ENCODE measurements around the gene HMGCS2. TPM values are rescaled to one million over a fixed set of nuclear protein-coding genes. Genes with fewer than 3 reads are reported as not detected.

The HMGCS2 gene
- total and polyA plus RNA-seq, 2 experiments from 2014 or later = not detected

DNA sequence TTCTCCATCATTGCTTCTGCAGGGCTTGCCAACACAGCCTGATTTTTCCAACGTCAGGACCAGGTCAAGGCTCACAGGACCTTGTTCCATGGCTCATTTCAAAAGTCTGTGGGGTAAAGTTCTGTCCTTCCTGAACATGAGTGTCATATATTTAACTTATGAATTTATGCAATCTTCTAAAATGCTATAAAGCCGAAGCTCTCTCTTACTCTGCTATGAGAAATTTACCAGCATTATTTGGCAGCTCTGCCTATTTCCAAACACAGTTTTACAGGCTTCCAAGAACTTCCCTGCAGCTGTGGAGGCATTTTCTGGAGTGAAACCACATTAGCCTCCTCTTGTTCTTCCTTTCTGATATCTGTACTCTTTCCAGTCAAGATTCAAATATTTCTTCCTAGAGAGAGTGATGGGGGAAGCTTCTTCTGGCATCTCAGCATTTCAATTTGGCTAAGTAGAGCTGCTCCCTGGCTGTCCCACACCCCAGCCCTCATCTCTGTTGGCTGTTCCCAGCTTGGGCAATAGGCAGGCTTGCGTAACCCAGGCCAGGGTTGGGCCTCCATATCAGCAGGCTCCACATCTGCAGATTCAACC is 15.6 kb upstream of the HMGCS2 start:
- no peak overlapping the region for H3K27ac ChIP-seq
- H3K9ac ChIP-seq = no peak overlapping the region
- in situ Hi-C loops (cut with MboI) = no loop called here
- peak; percentile 62 for DNase-seq
- H3F3A ChIP-seq (ENCODE audit: insufficient read depth) = peaks cover 16% of the 10 kb centered on the region; the same call in 1 of the 2 replicates
- H3K79me2 ChIP-seq (ENCODE audit: insufficient read depth) = no peaks in the 10 kb centered on the region
- peaks cover 21% of the 10 kb centered on the region for H3K4me1 ChIP-seq (ENCODE audit: insufficient read depth)
- no peak overlapping the region for H3K4me3 ChIP-seq
- H3K9me3 ChIP-seq (ENCODE audit: low read depth) = no peaks in the 10 kb centered on the region
- H3K36me3 ChIP-seq (ENCODE audit: low read depth) = no peaks in the 10 kb centered on the region
- H3K9me2 ChIP-seq (ENCODE audit: insufficient read depth) = no peaks in the 10 kb centered on the region
- H4K20me1 ChIP-seq (ENCODE audit: insufficient read depth) = no peaks in the 10 kb centered on the region
- WGBS, 2 experiments (ENCODE audit: low coverage in 1 of 2, low lambda C conversion rate in 2 of 2, missing lambda C conversion rate in 2 of 2) = 25 to 37% methylated on average over 3 of the region's 3 CpGs
- no peaks in the 10 kb centered on the region for H3K27me3 ChIP-seq (replicated peaks; ENCODE audit: insufficient read depth)
- TF ChIP-seq EZH2 (IDR thresholded peaks at IDR 0.05; ENCODE audit: insufficient read depth, poor library complexity, severe bottlenecking) = no peak
- TF ChIP-seq EZH2phosphoT487 (IDR thresholded peaks at IDR 0.05; ENCODE audit: insufficient read depth, low read depth) = no peak
- H3K4me2 ChIP-seq (ENCODE audit: unreplicated experiment) = no peak overlapping the region
- no peak overlapping the region for H2AFZ ChIP-seq

DNA sequence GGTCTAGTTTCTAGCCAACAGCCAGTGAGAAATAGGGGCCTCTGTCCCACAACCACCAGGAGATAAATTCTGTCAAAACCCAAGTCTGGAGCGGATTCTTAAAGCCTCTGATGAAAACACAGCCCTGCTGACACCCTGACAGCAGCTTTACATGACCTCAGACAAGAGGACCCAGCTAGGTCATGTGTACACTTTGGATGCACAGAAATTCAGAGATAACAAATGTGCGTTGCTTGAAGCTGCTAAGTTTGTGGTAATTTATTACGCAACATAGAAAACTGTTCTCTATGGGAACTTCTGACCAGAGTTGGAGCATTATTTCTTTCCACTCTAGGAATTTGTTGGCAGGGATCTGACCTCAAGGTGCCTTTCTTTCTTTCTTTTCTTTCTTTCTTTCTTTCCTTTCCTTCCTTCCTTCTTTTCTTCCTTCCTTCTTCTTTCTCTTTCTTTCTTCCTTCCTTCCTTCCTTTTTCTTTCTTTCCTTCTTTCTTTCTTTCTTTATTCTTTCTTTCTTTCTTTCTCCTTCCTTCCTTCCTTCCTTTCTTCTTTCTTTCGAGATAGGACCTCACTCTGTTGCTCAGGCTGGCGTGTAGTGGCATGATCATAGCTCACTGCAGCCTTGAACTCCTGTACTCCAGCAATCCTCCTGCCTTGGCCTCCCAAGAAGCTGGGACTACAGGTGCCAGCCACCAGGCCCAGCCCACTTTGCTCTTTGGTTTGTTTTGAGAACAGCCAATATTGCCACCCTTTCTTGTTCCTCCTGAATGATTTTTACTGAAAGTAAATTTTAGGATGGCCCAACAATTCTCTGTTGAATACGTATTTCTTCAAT is 14.9 kb upstream of the HMGCS2 start:
- 78 to 82% methylated on average over 6 of the region's 6 CpGs for WGBS, 2 experiments (ENCODE audit: low coverage in 1 of 2, low lambda C conversion rate in 2 of 2, missing lambda C conversion rate in 2 of 2)
- H3K79me2 ChIP-seq (ENCODE audit: insufficient read depth) = no peaks in the 10 kb centered on the region
- in situ Hi-C loops (cut with MboI) = no loop called here
- no peaks in the 10 kb centered on the region for H4K20me1 ChIP-seq (ENCODE audit: insufficient read depth)
- H2AFZ ChIP-seq = no peak overlapping the region
- H3K9me2 ChIP-seq (ENCODE audit: insufficient read depth) = no peaks in the 10 kb centered on the region
- TF ChIP-seq EZH2phosphoT487 (IDR thresholded peaks at IDR 0.05; ENCODE audit: insufficient read depth, low read depth) (no peak), EZH2 (IDR thresholded peaks at IDR 0.05; ENCODE audit: insufficient read depth, poor library complexity, severe bottlenecking) (no peak)
- no peak overlapping the region for H3K4me3 ChIP-seq
- peaks cover 20% of the 10 kb centered on the region; the same call in 1 of the 2 replicates for H3F3A ChIP-seq (ENCODE audit: insufficient read depth)
- H3K27me3 ChIP-seq (replicated peaks; ENCODE audit: insufficient read depth) = no peaks in the 10 kb centered on the region
- H3K4me2 ChIP-seq (ENCODE audit: unreplicated experiment) = no peak overlapping the region
- no peaks in the 10 kb centered on the region for H3K9me3 ChIP-seq (ENCODE audit: low read depth)
- H3K9ac ChIP-seq = no peak overlapping the region
- H3K4me1 ChIP-seq (ENCODE audit: insufficient read depth) = peaks cover 23% of the 10 kb centered on the region
- H3K27ac ChIP-seq = no peak overlapping the region
- no peaks in the 10 kb centered on the region for H3K36me3 ChIP-seq (ENCODE audit: low read depth)
- DNase-seq = peak; percentile 11

DNA sequence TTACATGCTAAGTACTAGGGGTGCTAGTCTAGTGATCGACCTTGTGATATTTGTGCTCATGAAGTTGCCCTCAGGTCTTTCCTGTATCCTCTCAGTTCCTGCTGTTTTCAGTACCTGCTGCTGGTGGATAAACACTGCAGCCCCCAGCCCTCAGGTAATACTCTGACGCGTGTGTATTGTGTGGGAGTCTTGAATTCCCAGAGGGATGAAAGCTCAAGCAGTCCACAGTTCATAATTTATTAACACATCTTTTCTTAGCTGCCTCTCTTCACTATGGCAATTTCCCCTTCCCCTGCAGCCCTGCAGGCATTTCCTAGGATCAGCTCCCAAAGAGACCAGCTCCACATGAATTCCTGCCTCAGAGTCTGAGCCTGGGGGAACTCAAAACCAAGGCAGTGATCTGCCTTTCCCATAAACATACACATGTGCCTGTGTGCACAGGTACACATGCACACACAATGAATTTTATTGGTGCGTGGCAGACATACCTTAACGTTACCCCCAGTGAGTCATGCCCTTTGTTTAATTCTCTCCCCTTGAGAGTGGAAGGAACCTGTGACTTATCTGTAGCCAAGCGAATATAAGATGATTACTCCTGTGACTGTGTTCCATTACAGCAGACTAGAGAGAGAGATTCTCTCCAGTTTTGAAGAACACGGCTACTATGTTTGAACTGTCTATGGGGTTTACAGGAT is 14.1 kb upstream of the HMGCS2 start:
- Histone ChIP-seq H3K27me3 (replicated peaks; ENCODE audit: insufficient read depth) (no peaks in the 10 kb centered on the region), H3F3A (ENCODE audit: insufficient read depth) (peaks cover 20% of the 10 kb centered on the region; the same call in 1 of the 2 replicates), H4K20me1 (ENCODE audit: insufficient read depth) (no peaks in the 10 kb centered on the region), H3K4me1 (ENCODE audit: insufficient read depth) (peaks cover 17% of the 10 kb centered on the region; the same call in 1 of the 2 replicates), H3K36me3 (ENCODE audit: low read depth) (no peaks in the 10 kb centered on the region), H3K79me2 (ENCODE audit: insufficient read depth) (no peaks in the 10 kb centered on the region), H2AFZ (no peak overlapping the region), H3K9me2 (ENCODE audit: insufficient read depth) (no peaks in the 10 kb centered on the region), H3K4me3 (no peak overlapping the region), H3K27ac (no peak overlapping the region), H3K9me3 (ENCODE audit: low read depth) (no peaks in the 10 kb centered on the region), H3K9ac (no peak overlapping the region), H3K4me2 (ENCODE audit: unreplicated experiment) (no peak overlapping the region)
- TF ChIP-seq EZH2phosphoT487 (IDR thresholded peaks at IDR 0.05; ENCODE audit: insufficient read depth, low read depth) = no peak
- no peak for TF ChIP-seq EZH2 (IDR thresholded peaks at IDR 0.05; ENCODE audit: insufficient read depth, poor library complexity, severe bottlenecking)
- in situ Hi-C loops (cut with MboI) = no loop called here
- no peak for DNase-seq
- 87 to 89% methylated on average over 7 of the region's 7 CpGs for WGBS, 2 experiments (ENCODE audit: low coverage in 1 of 2, low lambda C conversion rate in 2 of 2, missing lambda C conversion rate in 2 of 2)

DNA sequence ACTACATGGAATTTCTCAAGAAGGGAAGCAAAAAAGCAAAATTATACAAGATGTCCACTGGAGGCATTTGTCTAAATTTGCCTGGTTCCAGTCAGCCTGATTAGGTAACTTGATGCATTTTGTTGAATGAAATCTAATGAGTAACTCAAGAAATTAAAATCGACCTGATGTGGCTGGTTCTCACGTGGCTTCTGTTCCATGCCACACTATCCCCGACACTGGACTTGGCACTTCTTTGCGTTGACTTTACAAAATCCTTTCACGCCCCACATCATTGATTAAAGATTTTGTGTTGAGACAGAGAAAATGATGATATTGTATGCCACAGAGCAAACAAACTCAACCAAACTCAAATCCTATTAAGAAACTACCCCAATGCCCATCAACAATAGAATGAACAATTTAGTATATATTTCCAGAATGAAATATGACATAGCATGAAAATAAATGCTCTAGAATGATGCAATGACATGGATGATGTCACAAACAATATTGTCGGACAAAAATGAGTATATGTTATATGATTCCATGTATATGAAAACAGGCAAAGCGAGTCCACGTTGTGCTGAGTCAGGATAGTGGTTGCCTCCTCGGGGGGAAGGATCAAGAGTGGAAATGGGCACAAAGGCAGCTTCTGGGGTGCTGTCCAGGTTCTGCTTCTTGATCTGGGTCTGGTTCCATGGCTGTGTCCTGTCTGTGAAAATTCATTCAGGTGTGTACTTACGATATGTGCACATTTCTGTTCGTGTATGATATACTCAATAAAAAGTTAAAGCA is 12.9 kb upstream of the HMGCS2 start:
- TF ChIP-seq EZH2 (IDR thresholded peaks at IDR 0.05; ENCODE audit: insufficient read depth, poor library complexity, severe bottlenecking) (no peak), EZH2phosphoT487 (IDR thresholded peaks at IDR 0.05; ENCODE audit: insufficient read depth, low read depth) (no peak)
- H3K27me3 ChIP-seq (replicated peaks; ENCODE audit: insufficient read depth) = no peaks in the 10 kb centered on the region
- H3K79me2 ChIP-seq (ENCODE audit: insufficient read depth) = no peaks in the 10 kb centered on the region
- H3F3A ChIP-seq (ENCODE audit: insufficient read depth) = peaks cover 20% of the 10 kb centered on the region; the same call in 1 of the 2 replicates
- 83 to 87% methylated on average over 11 of the region's 11 CpGs for WGBS, 2 experiments (ENCODE audit: low coverage in 1 of 2, low lambda C conversion rate in 2 of 2, missing lambda C conversion rate in 2 of 2)
- H3K9me3 ChIP-seq (ENCODE audit: low read depth) = no peaks in the 10 kb centered on the region
- H2AFZ ChIP-seq = no peak overlapping the region
- no peak overlapping the region for H3K4me2 ChIP-seq (ENCODE audit: unreplicated experiment)
- H3K36me3 ChIP-seq (ENCODE audit: low read depth) = no peaks in the 10 kb centered on the region
- no peak overlapping the region for H3K9ac ChIP-seq
- no peak overlapping the region for H3K27ac ChIP-seq
- no peak overlapping the region for H3K4me3 ChIP-seq
- H3K4me1 ChIP-seq (ENCODE audit: insufficient read depth) = peaks cover 13% of the 10 kb centered on the region; the same call in 1 of the 2 replicates
- in situ Hi-C loops (cut with MboI) = no loop called here
- no peaks in the 10 kb centered on the region for H3K9me2 ChIP-seq (ENCODE audit: insufficient read depth)
- no peaks in the 10 kb centered on the region for H4K20me1 ChIP-seq (ENCODE audit: insufficient read depth)
- no peak for DNase-seq
